GM06990 (cell line): ENCODE measurements around the gene KCNJ6.

Experiments used
- DNase-seq: peaks from one replicate; pipeline ENCODE4 v3.0.0-alpha.2; 2011; ENCODE audit not compliant: insufficient read length; ENCODE audit errors: extremely low read depth
- H3K27me3 ChIP-seq: replicated peaks from 2 replicates; pipeline ENCODE4 v1.6.0; 2011; ENCODE audit warnings: low read length; ENCODE audit not compliant: control insufficient read depth, insufficient read depth
- H3K36me3 ChIP-seq: 2 replicates; pipeline ENCODE4 v1.5.1; 2011; ENCODE audit warnings: low read length; ENCODE audit not compliant: control insufficient read depth, insufficient read depth
- H3K4me3 ChIP-seq: replicated peaks from 2 replicates; pipeline ENCODE4 v1.5.1; 2011; ENCODE audit warnings: low read depth, mild to moderate bottlenecking, control low read depth, low read length
- CTCF ChIP-seq: IDR thresholded peaks from 2 replicates; pipeline ENCODE4 v1.5.1; 2011; ENCODE audit warnings: low read length, control low read depth, mild to moderate bottlenecking, inconsistent platforms; ENCODE audit not compliant: insufficient read depth, poor library complexity, severe bottlenecking

KCNJ6 gene

GRCh38 chr21:37796011-37796410, 120.2 kb downstream of the KCNJ6 start:
- Histone ChIP-seq H3K4me3 (no peak overlapping the region), H3K27me3 (no peaks in the 10 kb centered on the region; the same call in 1 of the 2 replicates), H3K36me3 (no peaks in the 10 kb centered on the region)
- no peak for TF ChIP-seq CTCF
- DNase-seq = no peak

GRCh38 chr21:37793660-37794059, 122.6 kb downstream of the KCNJ6 start:
- no peaks in the 10 kb centered on the region for H3K36me3 ChIP-seq
- DNase-seq = no peak
- no peak for TF ChIP-seq CTCF
- no peak overlapping the region for H3K4me3 ChIP-seq
- no peaks in the 10 kb centered on the region for H3K27me3 ChIP-seq

- TF ChIP-seq CTCF = no peak
- Histone ChIP-seq H3K27me3 (no peaks in the 10 kb centered on the region), H3K36me3 (no peaks in the 10 kb centered on the region), H3K4me3 (no peak overlapping the region)
- no peak for DNase-seq
Measured at GRCh38 chr21:37792046-37792445, 124.2 kb downstream of the KCNJ6 start.

DNA sequence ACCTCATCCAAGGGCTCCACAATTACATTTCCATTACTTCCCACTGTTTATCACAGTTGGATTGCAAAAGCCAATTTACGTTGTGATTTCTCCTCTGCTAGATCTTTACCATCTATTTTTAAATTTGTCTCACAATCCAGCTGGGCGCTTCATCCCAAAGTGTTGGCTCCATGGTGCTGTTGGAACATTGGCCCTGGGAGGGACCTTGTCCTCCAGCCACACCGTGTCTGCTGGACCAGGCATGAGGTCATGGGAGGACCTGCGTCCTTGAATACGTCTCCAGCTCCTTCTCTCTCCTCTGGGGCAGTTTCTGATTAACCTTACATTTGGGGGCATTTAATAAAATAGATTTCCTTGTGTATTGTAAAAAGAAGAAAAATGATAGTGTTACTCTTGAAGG, 125.4 kb downstream of the KCNJ6 start:
- TF ChIP-seq CTCF = no peak
- Histone ChIP-seq H3K27me3 (no peaks in the 10 kb centered on the region), H3K36me3 (no peaks in the 10 kb centered on the region), H3K4me3 (no peak overlapping the region)
- no peak for DNase-seq

DNA sequence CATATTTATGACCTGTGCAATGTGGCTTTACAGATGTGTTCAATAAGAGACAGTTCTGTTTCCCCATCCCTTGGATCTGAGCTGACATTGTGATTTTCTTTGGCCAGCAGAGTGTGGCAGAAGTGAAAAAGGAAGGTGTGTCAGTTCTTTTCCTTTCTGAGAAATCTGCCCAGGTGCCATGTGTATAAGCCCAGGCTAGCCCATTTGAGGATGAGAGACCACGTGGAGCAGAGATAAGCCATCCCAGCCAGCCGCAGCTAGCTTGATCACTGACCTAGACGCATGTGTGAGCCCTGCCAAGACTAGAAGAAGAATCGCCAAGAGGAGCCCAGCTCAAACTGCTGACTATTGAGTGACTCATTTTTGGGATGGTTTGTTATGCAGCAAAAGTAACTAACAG, 127.8 kb downstream of the KCNJ6 start:
- no peak overlapping the region for H3K4me3 ChIP-seq
- TF ChIP-seq CTCF = no peak
- no peaks in the 10 kb centered on the region for H3K36me3 ChIP-seq
- no peak for DNase-seq
- no peaks in the 10 kb centered on the region for H3K27me3 ChIP-seq

- H3K36me3 ChIP-seq = no peaks in the 10 kb centered on the region
- DNase-seq = no peak
- H3K4me3 ChIP-seq = no peak overlapping the region
- no peaks in the 10 kb centered on the region for H3K27me3 ChIP-seq
- no peak for TF ChIP-seq CTCF
Measured at GRCh38 chr21:37787456-37787855, 128.8 kb downstream of the KCNJ6 start.
